Activated T-cell treated with anti-CD3 and anti-CD28 coated beads, Interleukin-2, amount 50 U/mL, for 48 hours (primary cell): Measurements from ENCODE around the gene PLPPR2.
"Not testable (repeated sequence)": the region's sequence is repeated elsewhere in the genome, so short reads cannot be mapped to it uniquely, and the experiment has no call there.

ENCODE experiments used
- DNase-seq, 2 experiments: peaks; one replicate each; pipeline ENCODE4 v3.0.0-alpha.2; 2020

PLPPR2 gene

GRCh38 chr19:11342429-11342828, 12.8 kb upstream of the PLPPR2 start:
- DNase-seq: no peak

- DNase-seq: no peak
These were observed 10.0 kb upstream of the PLPPR2 start for GRCh38 chr19:11345122-11345803.

- peak; percentile 98 for DNase-seq
These were observed 8.9 kb upstream of the PLPPR2 start, which contains the start of the genes CCDC159 and TMEM205 for GRCh38 chr19:11346104-11346940. Gene CCDC159, plus strand, starts transcription at chr19:11346519. Its CDS starts 88 bp downstream, at chr19:11346607. Gene TMEM205, minus strand, starts transcription at chr19:11346268. Its CDS starts 649 bp downstream, at chr19:11345619.

- DNase-seq: no peak
These were observed 7.6 kb upstream of the PLPPR2 start for GRCh38 chr19:11347546-11348039.

GRCh38 chr19:11349171-11349570, 6.1 kb upstream of the PLPPR2 start:
- no peak for DNase-seq

GRCh38 chr19:11354102-11354501, 1.1 kb upstream of the PLPPR2 start:
- not testable (repeated sequence) for DNase-seq

GRCh38 chr19:11356074-11356397, 804 bp downstream of the PLPPR2 start:
- no peak for DNase-seq

GRCh38 chr19:11356676-11357550, 1.7 kb downstream of the PLPPR2 start:
- no peak for DNase-seq

GRCh38 chr19:11359421-11359820, 4.2 kb downstream of the PLPPR2 start:
- no peak for DNase-seq

- DNase-seq: peak; percentile 52 to 57
These were observed 6.0 kb downstream of the PLPPR2 start for GRCh38 chr19:11361037-11361770.

GRCh38 chr19:11361771-11362731, 6.8 kb downstream of the PLPPR2 start:
- DNase-seq: no peak

GRCh38 chr19:11363881-11364280, 8.6 kb downstream of the PLPPR2 start:
- no peak for DNase-seq

- no peak for DNase-seq
These were observed 9.2 kb downstream of the PLPPR2 start for GRCh38 chr19:11364296-11364904.

GRCh38 chr19:11364935-11365334, 9.7 kb downstream of the PLPPR2 start:
- no peak for DNase-seq

GRCh38 chr19:11365557-11366117, 10.4 kb downstream of the PLPPR2 start:
- DNase-seq: no peak

- no peak for DNase-seq
These were observed 12.3 kb downstream of the PLPPR2 start for GRCh38 chr19:11367528-11367927.

GRCh38 chr19:11370744-11371143, 15.5 kb downstream of the PLPPR2 start:
- DNase-seq: no peak

GRCh38 chr19:11373166-11373884, 18.1 kb downstream of the PLPPR2 start:
- DNase-seq: no peak

GRCh38 chr19:11373885-11374432, 18.7 kb downstream of the PLPPR2 start:
- DNase-seq: no peak
